Measurements from ENCODE around the gene TMEM269.

Gene TMEM269

DNA sequence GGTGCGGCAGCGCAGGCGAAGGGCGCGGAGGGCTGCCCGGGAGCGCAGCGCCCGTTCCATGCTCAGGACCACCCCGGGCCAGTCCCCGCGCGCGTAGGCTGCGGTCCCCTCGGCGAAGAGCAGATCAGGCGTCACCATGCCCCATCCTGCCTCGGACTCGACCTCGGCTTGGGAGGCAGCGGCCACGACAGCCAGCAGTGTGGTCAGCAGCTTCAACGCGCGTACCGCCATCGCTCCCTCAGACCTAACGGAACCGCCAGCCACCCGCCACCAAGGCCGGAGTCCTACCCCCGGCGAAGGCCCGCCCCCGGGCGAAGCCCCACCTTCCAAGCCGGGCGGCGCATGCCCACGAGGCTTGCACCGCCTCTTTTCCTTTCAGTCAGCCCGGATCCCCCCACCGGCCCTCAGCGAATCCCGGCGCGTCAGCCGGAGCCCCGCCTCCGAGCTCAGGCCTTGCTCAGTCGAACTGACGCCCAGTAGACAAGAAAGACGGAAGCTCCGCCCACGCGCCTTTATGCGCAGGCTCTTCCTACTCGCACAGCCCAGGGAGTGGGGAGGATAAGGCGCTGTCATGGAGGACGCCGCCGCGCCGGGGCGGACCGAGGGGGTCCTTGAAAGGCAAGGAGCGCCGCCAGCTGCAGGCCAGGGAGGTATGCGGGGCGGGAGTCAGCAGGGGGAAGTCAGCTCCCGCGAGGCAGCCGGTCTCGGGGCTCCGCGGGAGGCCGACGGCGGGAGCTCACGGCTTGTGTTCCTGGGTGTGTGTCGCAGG, 17.9 kb upstream of the TMEM269 start, which contains the start of the genes C1orf50 and P3H1:
TSS of gene C1orf50 (plus strand) at position 509 of the 769 bp plus-strand sequence. CDS start at position 572, 63 bp downstream.
TSS of gene P3H1 (minus strand) at position 288 of the 769 bp plus-strand sequence. CDS start at position 231, 57 bp downstream.
- Histone ChIP-seq H3K9me3 (replicated peaks; ENCODE audit: low read length) (no peaks in the 10 kb centered on the region), H3K27me3 (ENCODE audit: control insufficient read depth, insufficient read depth, low read length) (no peaks in the 10 kb centered on the region), H3K9ac (ENCODE audit: low read depth, low read length) (peak within 1 kb of the TSS; percentile 92), H3K4me1 (ENCODE audit: control insufficient read depth, insufficient read depth, low read length) (peaks cover 19% of the 10 kb centered on the region), H3K36me3 (ENCODE audit: insufficient read depth, low read length) (peaks cover 6% of the 10 kb centered on the region), H3K4me3 (ENCODE audit: low read length) (peak within 1 kb of the TSS; percentile 86), H3K4me2 (ENCODE audit: low read length) (peak within 1 kb of the TSS; percentile 90)

DNA sequence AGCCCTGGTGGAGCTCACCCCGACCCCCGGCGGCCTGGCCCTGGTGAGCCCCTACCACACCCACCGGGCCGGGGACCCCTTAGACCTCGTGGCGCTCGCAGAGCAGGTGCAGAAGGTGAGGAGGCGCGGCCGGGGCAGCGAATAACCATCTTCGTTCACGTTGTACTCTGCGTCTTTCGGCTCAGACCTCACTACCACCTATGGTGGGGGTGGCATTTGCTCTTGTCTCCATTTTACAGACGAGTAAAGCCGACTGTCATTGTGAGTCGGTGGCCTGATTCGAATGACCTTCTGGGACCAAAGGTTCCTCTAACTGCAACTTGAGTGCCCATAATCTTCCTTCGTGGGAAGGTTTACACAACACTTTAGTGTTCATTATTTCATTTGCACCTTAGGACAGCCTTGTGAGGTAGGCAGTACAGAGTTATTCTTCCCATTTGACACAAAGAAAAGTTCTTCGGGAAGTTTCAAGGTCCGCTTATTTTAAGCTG, 17.2 kb upstream of the TMEM269 start:
- Histone ChIP-seq H3K4me2 (ENCODE audit: low read length) (peak overlapping the region; percentile 80), H3K4me1 (ENCODE audit: control insufficient read depth, insufficient read depth, low read length) (peaks cover 19% of the 10 kb centered on the region), H3K4me3 (ENCODE audit: low read length) (peak overlapping the region; percentile 86), H3K27me3 (ENCODE audit: control insufficient read depth, insufficient read depth, low read length) (no peaks in the 10 kb centered on the region), H3K36me3 (ENCODE audit: insufficient read depth, low read length) (peaks cover under 1% of the 10 kb centered on the region), H3K9me3 (replicated peaks; ENCODE audit: low read length) (no peaks in the 10 kb centered on the region), H3K9ac (ENCODE audit: low read depth, low read length) (peak overlapping the region; percentile 92)

DNA sequence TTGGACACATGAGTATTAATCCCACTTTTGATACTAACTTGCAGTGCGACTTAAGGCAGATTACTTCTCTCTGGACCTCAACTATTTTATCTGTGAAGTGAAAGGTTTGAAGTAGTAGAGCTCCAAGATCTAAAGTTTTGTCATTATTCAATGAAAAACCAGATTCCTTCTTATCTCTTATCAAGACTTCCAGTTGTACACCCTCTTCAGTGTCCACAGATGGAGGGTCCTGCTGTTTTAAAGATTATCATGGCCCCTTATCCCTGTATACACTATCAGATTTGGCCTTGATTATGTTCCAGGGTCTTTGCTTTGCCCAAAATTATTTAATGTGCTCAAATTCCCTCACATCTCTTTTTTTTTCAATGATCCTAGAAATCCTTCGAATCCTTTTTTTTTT, 16.6 kb upstream of the TMEM269 start:
- Histone ChIP-seq H3K4me3 (ENCODE audit: low read length) (peak overlapping the region; percentile 86), H3K4me2 (ENCODE audit: low read length) (peak overlapping the region; percentile 80), H3K9me3 (replicated peaks; ENCODE audit: low read length) (no peaks in the 10 kb centered on the region), H3K36me3 (ENCODE audit: insufficient read depth, low read length) (peaks cover under 1% of the 10 kb centered on the region), H3K9ac (ENCODE audit: low read depth, low read length) (peak overlapping the region; percentile 92), H3K4me1 (ENCODE audit: control insufficient read depth, insufficient read depth, low read length) (peaks cover 19% of the 10 kb centered on the region), H3K27me3 (ENCODE audit: control insufficient read depth, insufficient read depth, low read length) (no peaks in the 10 kb centered on the region)

DNA sequence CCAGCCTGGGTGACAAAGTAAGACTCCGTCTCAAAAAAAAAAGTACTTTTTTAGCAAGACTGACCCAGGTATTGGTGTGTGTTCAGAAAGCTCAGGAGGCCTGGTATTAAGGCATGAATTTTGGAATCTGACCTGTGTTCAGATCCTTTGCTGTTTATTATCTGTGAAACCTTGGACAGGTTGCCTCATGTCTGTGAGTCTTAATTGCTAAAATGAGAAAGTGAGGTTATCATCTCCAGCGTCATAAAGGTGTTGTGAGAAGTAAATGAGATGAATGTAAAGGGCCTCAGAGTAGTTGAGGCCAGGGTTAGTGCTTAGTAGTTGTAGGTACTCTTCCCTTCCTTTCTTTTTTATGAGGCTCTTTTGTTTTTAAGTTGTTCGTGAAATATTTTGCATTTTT, 15.0 kb upstream of the TMEM269 start:
- Histone ChIP-seq H3K4me2 (ENCODE audit: low read length) (no peak overlapping the region), H3K4me1 (ENCODE audit: control insufficient read depth, insufficient read depth, low read length) (peaks cover 11% of the 10 kb centered on the region), H3K9me3 (replicated peaks; ENCODE audit: low read length) (no peaks in the 10 kb centered on the region), H3K9ac (ENCODE audit: low read depth, low read length) (no peak overlapping the region), H3K4me3 (ENCODE audit: low read length) (no peak overlapping the region), H3K27me3 (ENCODE audit: control insufficient read depth, insufficient read depth, low read length) (no peaks in the 10 kb centered on the region), H3K36me3 (ENCODE audit: insufficient read depth, low read length) (peaks cover 9% of the 10 kb centered on the region)

DNA sequence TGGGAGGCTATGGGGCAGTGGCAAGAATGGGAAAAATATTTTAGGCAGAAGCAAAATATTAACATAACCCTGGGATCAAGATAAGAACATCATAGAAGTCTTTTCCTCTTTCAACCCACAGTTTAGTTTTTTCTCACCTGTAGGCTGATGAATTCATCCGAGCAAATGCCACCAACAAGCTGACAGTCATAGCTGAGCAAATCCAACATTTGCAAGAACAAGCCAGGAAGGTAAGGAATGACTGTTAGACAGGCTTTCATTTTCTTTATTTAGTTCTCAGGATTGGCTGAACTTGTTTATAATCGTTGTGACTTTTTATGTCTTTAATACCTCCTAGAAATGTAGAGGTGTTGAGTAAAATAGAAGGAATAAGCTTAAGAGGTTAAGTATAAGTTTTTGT, 11.4 kb upstream of the TMEM269 start:
- Histone ChIP-seq H3K27me3 (ENCODE audit: control insufficient read depth, insufficient read depth, low read length) (no peaks in the 10 kb centered on the region), H3K36me3 (ENCODE audit: insufficient read depth, low read length) (peaks cover 34% of the 10 kb centered on the region), H3K4me3 (ENCODE audit: low read length) (no peak overlapping the region), H3K4me1 (ENCODE audit: control insufficient read depth, insufficient read depth, low read length) (peaks cover under 1% of the 10 kb centered on the region), H3K9me3 (replicated peaks; ENCODE audit: low read length) (no peaks in the 10 kb centered on the region), H3K9ac (ENCODE audit: low read depth, low read length) (no peak overlapping the region), H3K4me2 (ENCODE audit: low read length) (no peak overlapping the region)

DNA sequence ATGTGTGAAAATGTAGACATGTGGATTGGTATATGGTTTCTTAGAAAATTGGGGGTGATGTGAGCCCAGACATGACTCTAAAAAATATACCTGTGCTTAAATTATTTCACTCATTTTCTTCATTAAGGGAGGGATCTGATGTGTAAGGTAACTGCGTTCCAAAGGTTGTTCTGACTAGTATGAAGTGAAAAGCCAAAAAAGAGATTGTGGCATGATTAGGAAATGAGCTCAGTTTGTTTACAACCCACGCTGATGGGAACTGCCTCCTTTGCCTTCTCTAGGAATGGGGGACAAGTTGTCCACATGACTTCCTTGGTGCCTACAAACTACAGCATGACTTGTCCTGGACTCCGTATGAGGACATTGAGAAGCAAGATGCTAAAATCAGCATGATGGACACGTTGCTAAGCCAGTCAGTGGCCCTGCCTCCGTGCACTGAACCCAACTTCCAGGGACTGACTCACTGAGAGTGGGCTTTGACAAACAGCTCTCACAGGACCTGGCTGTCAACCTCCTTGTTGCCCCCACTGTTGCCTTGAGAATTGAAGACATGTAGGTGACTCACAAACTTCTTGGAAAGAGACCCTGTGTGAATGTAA, 9.8 kb upstream of the TMEM269 start:
- Histone ChIP-seq H3K4me2 (ENCODE audit: low read length) (no peak overlapping the region), H3K36me3 (ENCODE audit: insufficient read depth, low read length) (peaks cover 44% of the 10 kb centered on the region), H3K4me1 (ENCODE audit: control insufficient read depth, insufficient read depth, low read length) (no peaks in the 10 kb centered on the region), H3K4me3 (ENCODE audit: low read length) (no peak overlapping the region), H3K27me3 (ENCODE audit: control insufficient read depth, insufficient read depth, low read length) (no peaks in the 10 kb centered on the region), H3K9ac (ENCODE audit: low read depth, low read length) (no peak overlapping the region), H3K9me3 (replicated peaks; ENCODE audit: low read length) (no peaks in the 10 kb centered on the region)

DNA sequence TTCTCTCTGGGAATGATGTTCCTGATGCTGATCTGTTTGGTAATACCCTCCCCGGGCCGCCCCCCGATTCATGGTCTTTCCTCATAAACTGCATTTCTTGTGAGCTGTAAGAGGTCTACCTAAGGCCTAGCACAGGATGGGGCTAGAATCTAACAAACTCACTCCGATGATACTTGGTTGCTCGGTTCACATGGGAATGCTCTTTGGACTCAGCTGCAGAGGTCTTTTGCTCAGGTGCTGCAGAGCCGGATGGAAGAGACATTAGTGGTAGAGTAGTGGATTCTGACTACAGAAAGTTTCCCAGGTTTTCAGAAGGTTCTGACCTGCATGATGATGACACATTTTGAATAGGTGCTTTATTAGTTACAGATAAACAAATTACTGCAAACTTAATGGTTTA, 8.3 kb upstream of the TMEM269 start:
- Histone ChIP-seq H3K27me3 (ENCODE audit: control insufficient read depth, insufficient read depth, low read length) (no peaks in the 10 kb centered on the region), H3K4me1 (ENCODE audit: control insufficient read depth, insufficient read depth, low read length) (no peaks in the 10 kb centered on the region), H3K9me3 (replicated peaks; ENCODE audit: low read length) (no peaks in the 10 kb centered on the region), H3K9ac (ENCODE audit: low read depth, low read length) (no peak overlapping the region), H3K36me3 (ENCODE audit: insufficient read depth, low read length) (peaks cover 55% of the 10 kb centered on the region), H3K4me2 (ENCODE audit: low read length) (no peak overlapping the region), H3K4me3 (ENCODE audit: low read length) (no peak overlapping the region)

DNA sequence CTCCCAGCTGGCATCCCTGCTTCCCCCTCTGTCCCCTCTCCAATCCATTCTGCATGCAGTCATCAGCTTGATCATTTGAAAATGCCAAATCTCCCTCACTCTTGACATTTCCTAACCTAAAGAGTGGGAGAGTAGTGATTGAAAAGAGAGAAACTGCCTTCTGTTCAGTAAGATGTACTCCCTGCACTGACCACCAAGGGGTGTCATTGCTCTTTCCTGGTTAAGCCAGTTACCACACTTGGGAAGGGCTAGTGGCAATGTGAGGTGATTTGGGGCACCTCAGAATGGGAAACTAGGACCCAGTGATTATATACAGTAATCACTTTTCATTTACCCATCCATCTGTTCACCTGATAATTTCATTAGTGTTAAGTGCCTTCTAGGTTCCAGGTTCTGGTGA, 6.9 kb upstream of the TMEM269 start:
- no peak overlapping the region for H3K4me2 ChIP-seq (ENCODE audit: low read length)
- H3K27me3 ChIP-seq (ENCODE audit: control insufficient read depth, insufficient read depth, low read length), result no peaks in the 10 kb centered on the region
- peaks cover 64% of the 10 kb centered on the region for H3K36me3 ChIP-seq (ENCODE audit: insufficient read depth, low read length)
- H3K9ac ChIP-seq (ENCODE audit: low read depth, low read length), result no peak overlapping the region
- H3K9me3 ChIP-seq (replicated peaks; ENCODE audit: low read length), result no peaks in the 10 kb centered on the region
- no peak overlapping the region for H3K4me3 ChIP-seq (ENCODE audit: low read length)
- H3K4me1 ChIP-seq (ENCODE audit: control insufficient read depth, insufficient read depth, low read length), result no peaks in the 10 kb centered on the region

DNA sequence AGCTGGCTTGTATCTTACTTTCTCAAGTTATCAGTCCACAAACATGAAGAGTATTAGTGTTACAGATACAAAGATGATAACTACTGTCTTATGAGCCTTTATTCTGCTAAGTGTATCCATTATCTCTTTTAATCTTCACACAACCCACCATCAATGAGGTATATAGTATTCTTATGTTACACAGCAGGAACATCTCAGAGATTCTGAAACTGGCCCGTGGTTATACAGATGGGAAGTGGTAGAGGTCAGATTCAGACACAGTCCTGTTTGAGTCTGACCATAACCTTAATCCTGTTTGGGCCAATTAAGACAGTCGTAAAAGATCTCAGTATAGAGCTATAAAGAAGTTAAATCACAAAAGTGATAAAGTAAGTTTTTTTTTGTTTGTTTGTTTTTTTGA, 5.1 kb upstream of the TMEM269 start:
- Histone ChIP-seq H3K9ac (ENCODE audit: low read depth, low read length) (no peak overlapping the region), H3K4me1 (ENCODE audit: control insufficient read depth, insufficient read depth, low read length) (no peaks in the 10 kb centered on the region), H3K27me3 (ENCODE audit: control insufficient read depth, insufficient read depth, low read length) (no peaks in the 10 kb centered on the region), H3K9me3 (replicated peaks; ENCODE audit: low read length) (no peaks in the 10 kb centered on the region), H3K36me3 (ENCODE audit: insufficient read depth, low read length) (peaks cover 56% of the 10 kb centered on the region), H3K4me3 (ENCODE audit: low read length) (no peak overlapping the region), H3K4me2 (ENCODE audit: low read length) (no peak overlapping the region)

DNA sequence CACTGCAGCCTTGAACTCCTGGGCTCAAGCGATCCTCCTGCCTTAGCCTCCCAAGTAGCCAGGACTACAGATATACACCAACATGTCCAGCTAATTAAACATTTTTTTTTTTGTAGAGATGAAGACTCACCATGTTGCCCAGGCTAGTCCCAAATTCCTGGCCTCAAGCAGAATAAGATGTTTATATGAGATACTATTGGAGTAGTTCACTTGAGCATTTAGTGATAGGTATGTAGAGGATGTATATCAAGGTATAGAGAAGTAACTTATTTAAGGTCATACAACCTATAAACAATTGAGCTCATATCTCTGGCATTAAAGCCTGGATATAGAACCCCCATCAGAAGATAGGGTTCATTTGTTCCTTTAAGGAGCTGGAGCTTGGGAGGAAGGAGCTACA, 4.6 kb upstream of the TMEM269 start:
- Histone ChIP-seq H3K9me3 (replicated peaks; ENCODE audit: low read length) (no peaks in the 10 kb centered on the region), H3K4me1 (ENCODE audit: control insufficient read depth, insufficient read depth, low read length) (peaks cover 4% of the 10 kb centered on the region), H3K9ac (ENCODE audit: low read depth, low read length) (no peak overlapping the region), H3K4me2 (ENCODE audit: low read length) (no peak overlapping the region), H3K36me3 (ENCODE audit: insufficient read depth, low read length) (peaks cover 52% of the 10 kb centered on the region), H3K27me3 (ENCODE audit: control insufficient read depth, insufficient read depth, low read length) (no peaks in the 10 kb centered on the region), H3K4me3 (ENCODE audit: low read length) (no peak overlapping the region)

DNA sequence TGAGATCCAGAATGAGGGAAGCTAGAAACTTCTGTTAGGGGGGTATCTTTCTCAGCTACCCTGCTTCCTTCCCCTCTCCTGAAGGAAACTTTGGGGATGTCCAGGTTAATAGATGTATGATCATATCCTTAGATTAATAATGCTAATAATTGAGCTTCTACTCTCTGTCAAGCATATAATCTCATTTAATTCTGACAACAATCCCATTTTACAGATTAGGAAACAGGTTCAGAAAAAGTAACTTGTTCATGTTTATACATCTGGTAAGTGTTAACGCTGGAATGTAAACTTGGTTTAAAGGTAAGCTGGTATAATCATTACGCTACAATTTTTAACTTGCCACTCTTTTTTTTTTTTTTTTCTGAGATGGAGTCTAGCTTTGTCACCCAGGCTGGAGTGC, 1.7 kb upstream of the TMEM269 start:
- no peaks in the 10 kb centered on the region for H3K9me3 ChIP-seq (replicated peaks; ENCODE audit: low read length)
- H3K27me3 ChIP-seq (ENCODE audit: control insufficient read depth, insufficient read depth, low read length), result no peaks in the 10 kb centered on the region
- H3K4me3 ChIP-seq (ENCODE audit: low read length), result no peak overlapping the region
- no peak overlapping the region for H3K9ac ChIP-seq (ENCODE audit: low read depth, low read length)
- H3K36me3 ChIP-seq (ENCODE audit: insufficient read depth, low read length), result peaks cover 34% of the 10 kb centered on the region
- H3K4me2 ChIP-seq (ENCODE audit: low read length), result no peak overlapping the region
- peaks cover 9% of the 10 kb centered on the region for H3K4me1 ChIP-seq (ENCODE audit: control insufficient read depth, insufficient read depth, low read length)
